SIG-M5 treated with dmso at 0.1 percent for 504 hours (cell line): ENCODE data around the gene ALG3.

Experiments
- DNase-seq: peaks from one replicate; lab custom pipeline; 2025; ENCODE audit not compliant: unreplicated experiment; lab: John Stamatoyannopoulos, UW

ALG3 gene

DNA sequence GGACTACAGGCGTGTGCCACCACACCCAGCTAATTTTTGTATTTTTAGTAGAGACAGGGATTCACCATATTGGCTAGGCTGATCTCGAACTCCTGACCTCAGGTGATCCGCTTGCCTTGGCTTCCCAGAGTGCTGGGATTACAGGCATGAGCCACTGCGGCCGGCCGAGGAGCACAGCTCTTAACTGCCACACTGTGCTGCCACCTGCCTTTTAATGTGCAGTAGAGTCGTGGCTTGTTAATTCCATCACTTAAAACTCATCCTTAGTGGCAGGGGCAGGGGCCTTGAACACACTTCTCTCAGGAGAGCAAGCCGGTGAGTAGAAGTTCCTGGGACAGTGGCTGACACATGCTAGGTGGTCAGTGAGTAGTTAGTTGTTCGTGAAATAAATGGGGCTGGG, 50.3 kb downstream of the ALG3 start:
- DNase-seq: no peak

DNA sequence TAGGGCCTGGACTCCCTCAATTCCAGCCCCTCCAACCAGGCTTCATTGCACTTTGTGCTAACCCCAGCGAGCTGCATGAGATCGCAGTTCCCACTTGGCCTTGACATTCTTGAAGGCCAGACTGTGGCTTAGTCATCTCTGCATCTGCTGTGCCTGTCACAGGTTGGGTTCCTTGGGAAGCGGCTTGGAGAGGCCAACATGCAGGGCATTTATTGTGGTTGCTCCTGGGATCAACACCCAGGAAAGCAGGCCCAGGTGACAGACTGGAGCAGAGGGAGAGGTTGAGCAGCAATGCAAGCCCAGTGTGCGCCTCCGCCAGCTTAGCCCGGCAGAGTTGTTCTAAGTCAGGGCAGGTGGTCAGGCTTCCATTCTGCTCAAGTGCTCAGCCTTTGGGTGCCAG, 52.2 kb downstream of the ALG3 start:
- DNase-seq: no peak

DNA sequence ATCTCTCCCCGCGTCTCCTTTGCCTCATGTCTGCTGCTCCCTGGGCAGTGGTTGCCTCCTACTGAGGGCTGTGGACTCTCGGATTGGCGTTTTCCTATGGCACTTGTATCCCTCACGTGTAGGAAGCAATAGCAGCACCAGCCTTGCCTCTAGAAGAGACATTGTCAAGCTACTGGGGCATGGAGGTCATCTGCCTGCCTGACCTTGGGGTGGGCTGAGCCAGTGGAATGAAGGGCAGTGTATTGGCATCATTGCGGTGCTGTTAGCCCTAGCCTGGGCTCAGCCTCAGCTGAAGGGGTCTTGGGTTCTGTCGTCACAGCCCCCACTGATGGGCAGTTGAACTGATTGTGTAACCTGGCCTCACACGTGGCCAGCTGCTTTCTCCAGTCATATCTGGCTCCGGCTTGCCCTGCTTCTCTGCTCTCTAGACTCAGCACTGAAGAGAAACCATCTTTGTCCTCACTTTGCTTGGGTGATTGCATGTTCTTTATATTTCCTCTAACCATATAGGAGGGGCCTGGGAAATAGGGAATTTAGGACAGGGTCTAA, 54.7 kb downstream of the ALG3 start:
- no peak for DNase-seq

DNA sequence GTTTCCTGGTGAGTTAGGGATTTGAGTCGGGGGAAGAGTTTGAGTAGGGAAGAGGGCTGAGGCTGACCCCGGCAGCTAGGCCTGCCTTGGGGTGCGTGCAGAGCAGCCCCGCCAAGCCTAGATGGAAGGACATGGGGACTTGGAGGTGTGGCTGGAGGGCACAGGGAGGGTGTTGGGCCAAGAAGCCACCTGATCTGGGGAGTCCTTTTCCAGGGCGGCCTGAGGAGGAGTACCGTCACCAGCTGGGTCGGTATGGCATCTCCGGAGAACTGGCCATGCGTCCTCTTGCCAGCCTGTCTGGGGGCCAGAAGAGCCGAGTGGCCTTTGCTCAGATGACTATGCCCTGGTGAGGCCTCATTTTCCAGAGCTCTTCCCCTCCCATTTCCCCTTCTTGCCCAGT, 55.9 kb downstream of the ALG3 start:
- no peak for DNase-seq
